K562 (cell line): ENCODE results near the gene NKG7. TPM values are rescaled to one million over a fixed set of nuclear protein-coding genes. Genes with fewer than 3 reads are reported as not detected.

Source experiments
- ADNP ChIP-seq: fragments of 200-800 bp; sonication (Bioruptor generic); IDR thresholded peaks from 2 replicates; pipeline ENCODE4 v1.6.1; 2016; ENCODE audit warnings: missing genetic modification characterization, missing compliant biosample characterization
- ARID2 ChIP-seq: fragments of 450-650 bp; IDR thresholded peaks from 2 replicates; pipeline ENCODE4 v1.6.1; 2017; ENCODE audit warnings: antibody characterized with exemption, mild to moderate bottlenecking
- CBFA2T3 ChIP-seq: fragments of 450-650 bp; IDR thresholded peaks from 2 replicates; pipeline ENCODE4 v1.6.1; 2017
- COPS2 ChIP-seq: fragments of 450-650 bp; conservative IDR thresholded peaks from 2 replicates; pipeline ENCODE4 v1.6.1; 2016; ENCODE audit warnings: mild to moderate bottlenecking, moderate library complexity
- DMBX1 ChIP-seq: fragments of 250-450 bp; sonication (Bioruptor Pico); IDR thresholded peaks from 2 replicates; pipeline ENCODE4 v1.8.0; 2022; ENCODE audit warnings: inconsistent platforms, mild to moderate bottlenecking, moderate library complexity, borderline replicate concordance
- KDM2B ChIP-seq: fragments of 250-450 bp; sonication (Bioruptor Pico); IDR thresholded peaks from 2 replicates; pipeline ENCODE4 v1.8.0; 2021; ENCODE audit warnings: mild to moderate bottlenecking, moderate library complexity
- LCOR ChIP-seq: sonication (generic); formaldehyde crosslinking; IDR thresholded peaks from 2 replicates; pipeline ENCODE4 v1.8.0; 2022; ENCODE audit warnings: mild to moderate bottlenecking, missing genetic modification reagents
- LEF1 ChIP-seq: fragments of 450-650 bp; IDR thresholded peaks from 2 replicates; pipeline ENCODE4 v1.6.1; 2016; ENCODE audit warnings: mild to moderate bottlenecking
- MAFF ChIP-seq: IDR thresholded peaks from 2 replicates; pipeline ENCODE4 v1.6.1; 2012; ENCODE audit warnings: low read length, improper control_type of control experiment
- MAZ ChIP-seq, 2 experiments: fragments of 450-650 bp in 1 of 2; sonication (generic) in 1 of 2; formaldehyde crosslinking; IDR thresholded peaks in 1 of 2; conservative IDR thresholded peaks in 1 of 2; 2 replicates each; pipeline versions ENCODE4 v1.4.0 to v1.5.0; 2020; ENCODE audit warnings: mild to moderate bottlenecking in 1 of 2, missing genetic modification reagents in 1 of 2
- MITF ChIP-seq: IDR thresholded peaks from 2 replicates; pipeline ENCODE4 v1.6.1; 2014; ENCODE audit warnings: antibody characterized with exemption
- NFXL1 ChIP-seq: fragments of 450-650 bp; formaldehyde crosslinking; IDR thresholded peaks from 2 replicates; pipeline ENCODE4 v1.4.0; 2021; ENCODE audit warnings: mild to moderate bottlenecking
- PHF8 ChIP-seq: fragments of 200-600 bp; sonication (generic); IDR thresholded peaks from 2 replicates; pipeline ENCODE4 v1.6.1; 2012; ENCODE audit warnings: mixed run types, mild to moderate bottlenecking, inconsistent platforms, low read length, moderate library complexity, borderline replicate concordance
- POLR3G ChIP-seq: IDR thresholded peaks from 2 replicates; pipeline ENCODE4 v1.6.1; 2011; ENCODE audit not compliant: insufficient read length, insufficient replicate concordance; ENCODE audit errors: extremely low read depth
- PRDM10 ChIP-seq: fragments of 450-650 bp; IDR thresholded peaks from 2 replicates; pipeline ENCODE4 v1.6.1; 2018; ENCODE audit not compliant: partially characterized antibody
- RB1 ChIP-seq: fragments of 450-650 bp; IDR thresholded peaks from 2 replicates; pipeline ENCODE4 v1.6.1; 2017; ENCODE audit warnings: low read depth, mild to moderate bottlenecking
- SMC3 ChIP-seq: conservative IDR thresholded peaks from 2 replicates; pipeline ENCODE4 v1.6.1; 2011; ENCODE audit warnings: low read depth, low read length, improper control_type of control experiment; ENCODE audit not compliant: insufficient read depth
- TGIF2 ChIP-seq: sonication (generic); formaldehyde crosslinking; IDR thresholded peaks from 2 replicates; pipeline ENCODE4 v1.8.1; 2022; ENCODE audit warnings: mild to moderate bottlenecking, missing genetic modification reagents, moderate library complexity
- THRAP3 ChIP-seq: fragments of 450-650 bp; IDR thresholded peaks from 2 replicates; pipeline ENCODE4 v1.6.1; 2016; ENCODE audit warnings: mild to moderate bottlenecking, inconsistent platforms, borderline replicate concordance
- ZC3H11A ChIP-seq: IDR thresholded peaks from 2 replicates; pipeline ENCODE4 v1.6.1; 2012; ENCODE audit warnings: low read depth, low read length, improper control_type of control experiment
- ZNF12 ChIP-seq: sonication (generic); formaldehyde crosslinking; IDR thresholded peaks from 2 replicates; pipeline ENCODE4 v1.4.0; 2020; ENCODE audit warnings: mild to moderate bottlenecking, missing genetic modification reagents
- ZNF174 ChIP-seq: fragments of 250-450 bp; sonication (Bioruptor Pico); IDR thresholded peaks from 2 replicates; pipeline ENCODE4 v1.4.0; 2020; ENCODE audit warnings: mild to moderate bottlenecking
- ZNF507 ChIP-seq: conservative IDR thresholded peaks from 2 replicates; pipeline ENCODE4 v1.6.1; 2017; ENCODE audit warnings: missing genetic modification characterization, missing compliant biosample characterization
- ZNF584 ChIP-seq: fragments of 200-800 bp; sonication (Bioruptor generic); IDR thresholded peaks from 2 replicates; pipeline ENCODE4 v1.6.1; 2016; ENCODE audit warnings: low read depth, mild to moderate bottlenecking, missing genetic modification characterization, missing compliant biosample characterization
- ZNF695 ChIP-seq: fragments of 450-650 bp; formaldehyde crosslinking; IDR thresholded peaks from 2 replicates; pipeline ENCODE4 v1.4.0; 2020; ENCODE audit warnings: mild to moderate bottlenecking, moderate library complexity
- polyA plus RNA-seq, 8 experiments: library from polyadenylated mRNA; depleted of rRNA in 4 of 8; stranded (reverse) in 5 of 8; unstranded in 3 of 8; fragments of >200 nt; fragmentation: Nextera tagmentation in 2 of 8; fragmentation: Illumina TruSeq in 1 of 8; extraction: Ambion mirVana in 2 of 8; extraction: Trizol in 1 of 8; gene quantifications; 2 replicates each; pipeline versions ENCODE4 v1.2.1 to v1.2.3, GENCODE V29; 2011 to 2014; ENCODE audit warnings: inconsistent platforms in 1 of 8, missing spikeins in 1 of 8
- total RNA-seq, 7 experiments: library from RNA; depleted of rRNA in 6 of 7; stranded (reverse); fragments of >200 nt in 6 of 7; fragmentation: Illumina TruSeq in 2 of 7; extraction: Trizol in 2 of 7; gene quantifications; 2 replicates each; pipeline versions ENCODE4 v1.2.1 to v1.2.3, GENCODE V29; 2011 to 2021; ENCODE audit warnings: low replicate concordance in 1 of 7

The NKG7 gene
- total and polyA plus RNA-seq, 9 of the 15 experiments (the other 6 are each of a cell fraction or from before 2014, with no cell fraction given), result 0.30 to 0.70 (median 0.51) TPM; not detected in 2

- no peak for TF ChIP-seq PRDM10
- TF ChIP-seq THRAP3, result peak; percentile 92
- TF ChIP-seq MAZ (CRISPR knock-in tag; conservative IDR thresholded peaks at IDR 0.05 in 1 of 2, IDR thresholded peaks at IDR 0.05 in 1 of 2), result 0 out of 4 replicates have a peak, but pooled peaks have one; percentile 14 to 19
- TF ChIP-seq CBFA2T3, result no peak
- no peak for TF ChIP-seq MAFF
- peak; percentile 32; the same call in 1 of the 2 replicates for TF ChIP-seq ARID2
- TF ChIP-seq ZNF12 (CRISPR knock-in tag), result no peak; the same call in 1 of the 2 replicates
- TF ChIP-seq ZNF584 (CRISPR knock-in tag), result no peak
- peak; percentile 27; the same call in 1 of the 2 replicates for TF ChIP-seq LEF1
- no peak for TF ChIP-seq POLR3G
- no peak for TF ChIP-seq ADNP
- TF ChIP-seq TGIF2, result no peak
- TF ChIP-seq ZNF174 (CRISPR knock-in tag), result no peak
- TF ChIP-seq KDM2B (CRISPR knock-in tag), result no peak
- TF ChIP-seq ZNF507 (tag), result no peak
- TF ChIP-seq LCOR (CRISPR knock-in tag), result no peak
- TF ChIP-seq ZNF695, result no peak
- no peak for TF ChIP-seq COPS2
- TF ChIP-seq SMC3, result no peak
- TF ChIP-seq PHF8, result peak; percentile 64; the same call in 1 of the 2 replicates
- 0 out of 2 replicates have a peak, but pooled peaks have one; percentile 8 for TF ChIP-seq RB1
- TF ChIP-seq DMBX1 (CRISPR knock-in tag), result no peak
- TF ChIP-seq MITF, result 0 out of 2 replicates have a peak, but pooled peaks have one; percentile 23
- TF ChIP-seq NFXL1 (CRISPR knock-in tag), result no peak
- no peak for TF ChIP-seq ZC3H11A
Measured at GRCh38 chr19:51366389-51367254, 5.8 kb downstream of the NKG7 start (continued).
